Activated CD4-positive, alpha-beta T cell treated with anti-CD3 and anti-CD28 coated beads, Interleukin-2, amount 10 ng/mL, durations not matched to agents 24 days and 14 days (primary cell): ENCODE measurements around the gene HIPK2. TPM values are rescaled to one million over a fixed set of nuclear protein-coding genes. Genes with fewer than 3 reads are reported as not detected.

Experiments used
- DNase-seq: peaks from one replicate; pipeline ENCODE4 v3.0.0; 2022
- H3K27ac Mint-ChIP-seq: one replicate; pipeline ENCODE4 v1.8.0; 2022; ENCODE audit warnings: mild to moderate bottlenecking, mixed read lengths
- H3K27me3 Mint-ChIP-seq: one replicate; pipeline ENCODE4 v1.8.0; 2022; ENCODE audit warnings: mixed read lengths
- H3K36me3 Mint-ChIP-seq: one replicate; pipeline ENCODE4 v1.8.0; 2022; ENCODE audit warnings: low read depth, mild to moderate bottlenecking, mixed read lengths
- H3K4me1 Mint-ChIP-seq: one replicate; pipeline ENCODE4 v1.8.0; 2021; ENCODE audit warnings: mixed read lengths
- H3K4me3 Mint-ChIP-seq: one replicate; pipeline ENCODE4 v1.8.0; 2022; ENCODE audit warnings: mild to moderate bottlenecking, moderate library complexity, mixed read lengths
- H3K9me3 Mint-ChIP-seq: one replicate; pipeline ENCODE4 v1.8.0; 2021; ENCODE audit warnings: mixed read lengths
- intact Hi-C: fragments of 100-400 bp; cut with micrococcal nuclease; formaldehyde crosslinking; loops from one replicate; pipeline ENCODE4 v1.15.1; 2023
- total RNA-seq: library from RNA; stranded (reverse); gene quantifications from 2 replicates; pipeline ENCODE4 v1.2.3, GENCODE V29; 2022

Gene HIPK2
- total RNA-seq, 1 donor from 2014 or later = 26.1 TPM

GRCh38 chr7:139573871-139574270 is 203.9 kb downstream of the HIPK2 start:
- H3K36me3 Mint-ChIP-seq = peaks cover 5% of the 10 kb centered on the region
- intact Hi-C loops = no loop called here
- H3K4me3 Mint-ChIP-seq = no peak overlapping the region
- H3K27ac Mint-ChIP-seq = no peak overlapping the region
- H3K9me3 Mint-ChIP-seq = no peaks in the 10 kb centered on the region
- no peaks in the 10 kb centered on the region for H3K27me3 Mint-ChIP-seq
- H3K4me1 Mint-ChIP-seq = no peaks in the 10 kb centered on the region
- no peak for DNase-seq

DNA sequence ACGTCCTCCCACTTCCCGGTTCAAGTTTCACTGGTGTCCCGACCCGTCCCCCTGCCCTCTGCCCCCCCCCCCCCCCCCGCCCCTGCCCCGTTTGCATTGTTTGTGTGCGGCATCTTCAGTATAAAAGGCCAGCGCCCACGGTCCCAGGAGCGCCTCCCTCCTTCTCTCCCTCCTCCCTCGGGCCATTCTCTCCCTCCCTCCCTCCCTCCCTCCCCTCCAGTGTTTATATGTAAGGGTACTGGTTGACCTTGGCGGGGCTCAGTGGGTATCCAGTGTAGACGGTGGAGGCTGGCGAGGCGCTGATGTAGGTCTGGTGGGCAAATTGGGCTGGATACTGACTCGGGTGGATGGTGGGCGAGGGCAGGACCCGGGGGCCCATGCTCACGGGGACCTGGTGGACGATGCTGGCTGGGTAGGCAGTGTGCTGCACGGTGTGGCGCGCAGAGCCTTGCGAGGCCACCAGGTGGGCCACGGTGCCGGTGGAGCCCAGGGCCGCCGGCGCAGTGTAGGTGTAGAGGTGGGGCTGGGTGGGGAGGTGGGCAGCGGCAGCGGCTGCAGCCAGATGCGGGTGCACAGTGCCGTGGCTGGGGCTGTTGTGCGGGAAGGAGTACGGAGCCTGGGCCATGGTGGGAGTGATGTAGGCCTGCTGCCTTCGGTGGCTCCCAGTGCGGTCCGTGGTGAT is 205.0 kb downstream of the HIPK2 start:
- DNase-seq = no peak
- Mint-ChIP-seq H3K9me3 (no peaks in the 10 kb centered on the region), H3K4me1 (no peaks in the 10 kb centered on the region), H3K27me3 (no peaks in the 10 kb centered on the region), H3K36me3 (peaks cover 5% of the 10 kb centered on the region), H3K4me3 (no peak overlapping the region), H3K27ac (no peak overlapping the region)
- intact Hi-C loops = no loop called here

DNA sequence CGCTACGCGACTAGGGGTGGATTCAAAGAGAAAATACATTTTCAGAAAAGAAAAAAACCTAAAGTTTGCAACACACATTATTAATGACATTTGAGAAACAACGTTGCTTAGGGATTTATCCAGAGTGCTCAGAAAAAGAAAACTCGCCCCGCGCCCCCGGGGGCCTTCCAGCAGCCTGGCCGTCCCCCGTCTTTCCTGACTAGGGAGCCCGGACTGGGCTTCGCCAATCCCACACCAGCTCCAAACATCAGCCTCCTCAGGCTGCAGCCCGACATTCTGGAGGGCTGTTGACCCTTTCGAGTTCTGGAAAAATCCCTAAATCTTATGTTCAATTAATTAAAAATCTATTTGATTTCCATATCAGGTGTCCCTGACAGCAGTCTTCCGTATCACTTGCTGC is 205.7 kb downstream of the HIPK2 start:
- Mint-ChIP-seq H3K4me1 (no peaks in the 10 kb centered on the region), H3K27me3 (no peaks in the 10 kb centered on the region), H3K27ac (no peak overlapping the region), H3K36me3 (peaks cover 5% of the 10 kb centered on the region), H3K9me3 (no peaks in the 10 kb centered on the region), H3K4me3 (no peak overlapping the region)
- intact Hi-C loops = no loop called here
- no peak for DNase-seq

DNA sequence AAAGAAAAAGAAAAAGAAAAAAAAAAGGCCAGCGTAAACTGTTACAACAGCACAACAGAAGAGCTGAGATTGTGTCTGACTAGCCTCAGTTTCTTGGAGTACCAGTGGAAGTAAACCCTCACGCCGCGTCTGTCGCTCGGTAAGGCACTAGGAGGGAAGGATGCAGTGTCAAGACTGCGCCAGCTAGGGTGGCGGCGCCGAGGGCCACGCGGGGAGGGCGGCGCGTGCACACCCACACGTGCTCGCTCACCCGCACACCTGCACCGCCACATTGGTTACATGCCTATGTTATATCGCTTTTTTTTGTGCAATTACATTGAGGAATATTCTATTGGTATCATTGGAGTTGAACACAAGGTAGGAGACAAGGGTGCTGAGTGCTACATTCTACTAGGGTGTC is 206.1 kb downstream of the HIPK2 start:
- H3K4me3 Mint-ChIP-seq = no peak overlapping the region
- peaks cover 5% of the 10 kb centered on the region for H3K36me3 Mint-ChIP-seq
- H3K4me1 Mint-ChIP-seq = no peaks in the 10 kb centered on the region
- no peak for DNase-seq
- no peak overlapping the region for H3K27ac Mint-ChIP-seq
- no peaks in the 10 kb centered on the region for H3K9me3 Mint-ChIP-seq
- no peaks in the 10 kb centered on the region for H3K27me3 Mint-ChIP-seq
- intact Hi-C loops = no loop called here

DNA sequence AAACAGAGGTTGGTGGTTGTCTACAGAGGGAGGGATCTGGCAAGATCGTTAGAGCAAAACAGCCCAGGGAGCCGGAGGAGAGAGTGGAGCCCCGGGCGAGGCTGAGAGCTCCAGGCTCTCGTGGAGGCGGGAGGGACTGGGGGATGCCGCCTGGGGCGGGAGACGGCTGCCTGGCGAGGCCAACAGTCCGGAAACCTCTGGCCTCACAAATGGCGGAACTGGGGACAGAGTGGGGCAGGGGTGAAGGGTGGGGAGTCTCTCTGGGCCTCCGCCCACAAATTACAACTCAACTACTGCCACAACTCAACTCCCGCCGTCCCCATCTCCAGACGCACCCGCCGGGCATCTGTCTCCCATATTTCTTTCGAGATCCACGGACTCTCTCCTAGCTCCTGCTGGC is 206.6 kb downstream of the HIPK2 start:
- peaks cover 5% of the 10 kb centered on the region for H3K36me3 Mint-ChIP-seq
- H3K27ac Mint-ChIP-seq = no peak overlapping the region
- no peak overlapping the region for H3K4me3 Mint-ChIP-seq
- no peaks in the 10 kb centered on the region for H3K9me3 Mint-ChIP-seq
- no peak for DNase-seq
- no peaks in the 10 kb centered on the region for H3K27me3 Mint-ChIP-seq
- intact Hi-C loops = no loop called here
- no peaks in the 10 kb centered on the region for H3K4me1 Mint-ChIP-seq

- no peak for DNase-seq
- Mint-ChIP-seq H3K36me3 (peaks cover 5% of the 10 kb centered on the region), H3K9me3 (no peaks in the 10 kb centered on the region), H3K27ac (no peak overlapping the region), H3K27me3 (no peaks in the 10 kb centered on the region), H3K4me1 (no peaks in the 10 kb centered on the region), H3K4me3 (no peak overlapping the region)
- intact Hi-C loops = no loop called here
Measured at GRCh38 chr7:139570626-139571025, 207.2 kb downstream of the HIPK2 start.

GRCh38 chr7:139570119-139570518 is 207.7 kb downstream of the HIPK2 start:
- Mint-ChIP-seq H3K27me3 (no peaks in the 10 kb centered on the region), H3K4me3 (no peak overlapping the region), H3K36me3 (peaks cover 4% of the 10 kb centered on the region), H3K27ac (no peak overlapping the region), H3K4me1 (no peaks in the 10 kb centered on the region), H3K9me3 (no peaks in the 10 kb centered on the region)
- intact Hi-C loops = no loop called here
- no peak for DNase-seq

GRCh38 chr7:139568813-139569490 is 208.8 kb downstream of the HIPK2 start:
- H3K27me3 Mint-ChIP-seq = no peaks in the 10 kb centered on the region
- intact Hi-C loops = no loop called here
- no peak overlapping the region for H3K27ac Mint-ChIP-seq
- H3K36me3 Mint-ChIP-seq = peaks cover 1% of the 10 kb centered on the region
- no peak overlapping the region for H3K4me3 Mint-ChIP-seq
- H3K4me1 Mint-ChIP-seq = no peaks in the 10 kb centered on the region
- no peak for DNase-seq
- H3K9me3 Mint-ChIP-seq = no peaks in the 10 kb centered on the region

DNA sequence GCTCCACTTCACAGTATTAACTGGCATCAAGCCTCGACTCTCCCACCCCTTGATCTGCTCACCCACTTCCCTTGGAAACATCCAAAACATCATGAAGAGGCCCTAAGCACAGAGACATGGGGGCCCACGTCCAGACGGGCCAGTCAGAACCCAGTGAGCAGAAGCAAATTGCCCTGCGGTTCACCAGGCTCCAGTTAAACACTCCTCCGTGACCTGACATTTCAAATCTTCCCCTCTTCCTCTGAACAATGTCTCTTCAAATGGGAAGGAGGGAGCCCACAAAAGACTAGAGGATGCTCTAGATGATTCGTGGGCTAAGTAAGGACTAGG is 209.5 kb downstream of the HIPK2 start:
- H3K27ac Mint-ChIP-seq = no peak overlapping the region
- H3K9me3 Mint-ChIP-seq = no peaks in the 10 kb centered on the region
- no peak for DNase-seq
- no peak overlapping the region for H3K4me3 Mint-ChIP-seq
- no peaks in the 10 kb centered on the region for H3K4me1 Mint-ChIP-seq
- intact Hi-C loops = no loop called here
- peaks cover 1% of the 10 kb centered on the region for H3K36me3 Mint-ChIP-seq
- no peaks in the 10 kb centered on the region for H3K27me3 Mint-ChIP-seq

DNA sequence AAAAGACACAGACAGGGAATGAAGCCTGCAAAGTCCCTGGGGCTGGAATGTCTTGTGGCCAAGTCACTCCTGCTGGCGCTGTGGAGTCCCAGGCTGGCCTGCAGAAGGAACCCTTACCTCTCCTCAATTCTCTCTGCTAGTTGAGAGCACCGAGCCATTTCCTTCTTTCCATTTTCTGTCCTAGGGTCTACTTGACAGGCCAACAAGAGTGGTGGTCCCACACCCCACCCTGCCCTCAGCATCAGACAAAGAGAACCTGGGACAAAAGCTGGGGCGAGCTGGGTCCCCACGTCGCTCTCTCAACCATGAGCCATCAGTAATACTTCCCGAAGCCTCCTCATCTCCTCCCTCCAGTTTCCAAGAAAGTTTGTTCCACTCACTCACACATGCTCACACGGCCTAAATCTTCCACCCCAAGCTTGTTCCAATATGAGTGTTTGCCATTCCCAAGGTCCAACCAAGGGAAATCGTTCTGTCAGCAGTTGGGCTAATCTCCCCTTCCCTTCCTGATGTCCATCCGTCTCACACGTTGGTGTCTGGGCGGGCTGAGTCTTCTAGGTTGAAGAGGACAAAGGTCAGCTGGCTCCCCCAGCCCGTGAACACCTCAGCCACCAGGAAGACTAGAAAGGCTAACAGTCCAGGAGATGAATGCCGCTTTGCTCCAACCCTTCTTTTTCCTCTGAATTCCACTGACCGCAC is 210.0 kb downstream of the HIPK2 start:
- no peaks in the 10 kb centered on the region for H3K27me3 Mint-ChIP-seq
- no peak for DNase-seq
- H3K27ac Mint-ChIP-seq = no peak overlapping the region
- H3K4me3 Mint-ChIP-seq = no peak overlapping the region
- no peaks in the 10 kb centered on the region for H3K4me1 Mint-ChIP-seq
- H3K36me3 Mint-ChIP-seq = peaks cover 1% of the 10 kb centered on the region
- H3K9me3 Mint-ChIP-seq = no peaks in the 10 kb centered on the region
- intact Hi-C loops = no loop called here

DNA sequence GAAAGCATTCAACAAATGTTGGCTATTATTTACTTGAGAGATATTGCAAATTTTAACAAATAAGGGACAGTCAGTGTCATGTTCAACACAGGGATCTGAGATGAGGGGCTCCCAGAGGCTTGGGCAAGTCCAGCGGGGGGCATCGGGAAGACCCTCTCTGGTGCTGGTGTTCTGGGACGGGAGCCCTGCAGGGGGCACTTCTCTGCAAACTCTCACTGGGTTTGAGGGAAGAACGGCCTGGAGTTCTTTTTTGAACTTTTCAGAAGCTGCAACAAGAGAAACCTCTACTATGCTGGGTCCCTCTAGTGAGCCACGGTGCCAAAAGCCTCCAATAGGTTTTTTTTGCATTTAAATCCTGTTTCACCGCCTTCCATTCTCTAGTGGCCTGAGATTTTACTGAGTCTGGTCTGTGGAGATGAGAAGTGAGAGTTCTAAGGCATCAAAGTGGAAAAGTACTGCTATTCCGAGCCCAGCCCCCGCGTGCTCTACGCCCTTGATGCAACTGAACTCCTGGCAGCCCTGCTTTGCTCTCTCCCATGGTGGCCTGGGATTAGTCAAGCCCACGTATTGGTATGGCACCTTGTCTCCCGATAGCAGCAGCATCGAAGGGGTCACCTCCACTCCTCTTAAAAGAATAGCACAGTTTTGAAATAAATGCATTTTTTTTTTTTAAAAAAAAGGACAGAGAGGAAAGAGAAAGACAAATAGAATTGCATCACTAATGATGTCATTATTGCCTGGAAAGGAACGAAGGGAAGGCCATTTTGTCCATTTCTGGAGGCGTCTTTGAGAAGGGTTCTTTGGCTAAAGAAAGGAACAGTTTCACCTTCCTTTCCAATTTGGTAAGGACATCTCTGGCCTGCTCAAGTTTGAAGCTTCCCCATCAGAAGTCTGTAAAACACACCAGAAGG is 210.8 kb downstream of the HIPK2 start:
- Mint-ChIP-seq H3K27ac (no peak overlapping the region), H3K36me3 (peaks cover 1% of the 10 kb centered on the region), H3K27me3 (no peaks in the 10 kb centered on the region), H3K4me1 (no peaks in the 10 kb centered on the region), H3K4me3 (no peak overlapping the region), H3K9me3 (no peaks in the 10 kb centered on the region)
- intact Hi-C loops = no loop called here
- no peak for DNase-seq

DNA sequence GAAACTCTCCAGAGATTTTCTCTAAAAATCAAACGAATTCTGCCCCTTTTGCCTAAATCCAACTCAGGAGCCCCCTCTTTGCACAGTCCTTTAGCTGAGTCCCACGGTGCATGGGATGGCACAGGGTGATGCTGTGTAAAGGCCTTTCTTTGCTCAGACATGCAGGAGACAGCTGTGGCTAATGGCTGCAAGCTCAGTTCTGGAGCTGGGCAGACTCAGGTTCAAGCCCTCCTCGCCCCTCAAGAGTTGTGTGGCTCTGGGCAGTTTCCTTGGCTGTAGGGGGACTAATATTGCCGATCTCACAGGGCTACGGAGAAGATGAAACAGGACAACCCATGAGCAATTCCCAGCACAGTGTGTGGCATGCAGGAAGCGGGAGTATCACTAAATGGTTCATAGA is 211.7 kb downstream of the HIPK2 start:
- H3K9me3 Mint-ChIP-seq = no peaks in the 10 kb centered on the region
- intact Hi-C loops = no loop called here
- no peak overlapping the region for H3K27ac Mint-ChIP-seq
- DNase-seq = no peak
- no peak overlapping the region for H3K4me3 Mint-ChIP-seq
- H3K27me3 Mint-ChIP-seq = no peaks in the 10 kb centered on the region
- no peaks in the 10 kb centered on the region for H3K4me1 Mint-ChIP-seq
- peaks cover 1% of the 10 kb centered on the region for H3K36me3 Mint-ChIP-seq

- Mint-ChIP-seq H3K4me1 (no peaks in the 10 kb centered on the region), H3K4me3 (no peak overlapping the region), H3K27ac (no peak overlapping the region), H3K36me3 (no peaks in the 10 kb centered on the region), H3K27me3 (no peaks in the 10 kb centered on the region), H3K9me3 (no peaks in the 10 kb centered on the region)
- no peak for DNase-seq
- intact Hi-C loops = no loop called here
Measured at GRCh38 chr7:139563856-139564255, 213.9 kb downstream of the HIPK2 start.
